ENCODE measurements around the gene TMEM248.

Gene TMEM248

DNA sequence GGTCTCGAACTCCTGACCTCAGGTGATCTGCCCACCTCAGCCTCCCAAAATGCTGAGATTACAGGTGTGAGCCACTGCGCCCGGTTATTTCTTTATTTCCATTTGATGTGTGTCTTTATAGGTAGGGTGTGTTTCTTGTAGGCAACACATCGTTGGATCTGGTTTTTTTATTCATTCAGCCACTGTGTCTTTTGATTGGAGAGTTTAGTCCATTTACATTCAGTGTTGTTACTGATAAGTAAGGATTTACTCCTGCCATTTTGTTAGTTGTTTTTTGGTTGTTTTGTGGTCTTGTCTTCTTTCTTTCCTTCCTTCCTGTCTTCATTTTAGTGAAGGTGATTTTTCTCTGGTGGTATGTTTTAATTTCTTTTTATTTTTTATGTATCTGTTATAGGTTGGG lies 16.9 kb downstream of the TMEM248 start:
- Histone ChIP-seq H3K27me3 (ENCODE audit: insufficient read depth, low read length, poor library complexity) (no peaks in the 10 kb centered on the region), H3K18ac (ENCODE audit: low read length) (no peak overlapping the region), H3K56ac (ENCODE audit: low read length) (no peak overlapping the region), H2BK120ac (ENCODE audit: low read depth, low read length) (no peak overlapping the region), H3K79me2 (ENCODE audit: control insufficient read depth, insufficient read depth, low read length) (peaks cover 19% of the 10 kb centered on the region), H3K4me3 (ENCODE audit: low read length) (no peak overlapping the region), H3K79me1 (ENCODE audit: low read length) (peaks cover 12% of the 10 kb centered on the region), H3K36me3 (ENCODE audit: control insufficient read depth, insufficient read depth, low read length) (no peaks in the 10 kb centered on the region), H2BK5ac (ENCODE audit: low read length) (no peak overlapping the region), H2AK5ac (ENCODE audit: low read length) (no peak overlapping the region), H3K4me1 (ENCODE audit: control insufficient read depth, low read depth, low read length) (no peaks in the 10 kb centered on the region), H3K23ac (ENCODE audit: low read length) (no peak overlapping the region), H4K5ac (ENCODE audit: low read length) (no peak overlapping the region), H4K8ac (ENCODE audit: low read depth, low read length) (no peak overlapping the region), H2BK15ac (replicated peaks; ENCODE audit: low read depth) (no peak overlapping the region), H3K4ac (ENCODE audit: low read depth, low read length) (no peak overlapping the region), H3K27ac (ENCODE audit: low read depth, low read length) (no peak overlapping the region), H3K4me2 (ENCODE audit: low read length) (no peak overlapping the region), H3K9ac (ENCODE audit: low read length) (no peak overlapping the region)
- no peak for DNase-seq
- WGBS (ENCODE audit: extremely low coverage, insufficient coverage, low lambda C conversion rate): no CpG with 5 or more reads among the region's 4 CpGs

DNA sequence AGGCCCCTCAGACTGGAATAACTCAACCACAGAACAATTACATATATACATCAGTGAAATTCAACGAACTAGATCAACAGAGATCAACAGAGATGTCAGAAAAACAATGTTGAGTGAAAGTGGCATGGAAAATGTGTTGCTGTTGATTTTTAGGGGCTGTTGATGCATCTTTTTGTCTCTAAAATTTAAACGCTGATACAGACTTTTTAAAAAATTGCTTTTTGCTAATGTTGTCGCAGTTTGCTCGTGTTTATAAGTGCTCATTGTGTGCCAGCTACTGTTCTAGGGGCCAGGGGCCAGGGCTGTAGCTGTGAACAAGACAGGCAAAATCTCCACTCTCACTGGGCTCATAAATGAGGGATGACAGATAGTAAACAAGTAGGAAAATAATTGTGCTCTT lies 18.3 kb downstream of the TMEM248 start:
- Histone ChIP-seq H4K8ac (ENCODE audit: low read depth, low read length) (no peak overlapping the region), H3K4ac (ENCODE audit: low read depth, low read length) (no peak overlapping the region), H4K5ac (ENCODE audit: low read length) (no peak overlapping the region), H3K36me3 (ENCODE audit: control insufficient read depth, insufficient read depth, low read length) (no peaks in the 10 kb centered on the region), H2BK15ac (replicated peaks; ENCODE audit: low read depth) (no peak overlapping the region), H2BK120ac (ENCODE audit: low read depth, low read length) (no peak overlapping the region), H3K4me2 (ENCODE audit: low read length) (no peak overlapping the region), H2BK5ac (ENCODE audit: low read length) (no peak overlapping the region), H3K27me3 (ENCODE audit: insufficient read depth, low read length, poor library complexity) (no peaks in the 10 kb centered on the region), H2AK5ac (ENCODE audit: low read length) (no peak overlapping the region), H3K27ac (ENCODE audit: low read depth, low read length) (no peak overlapping the region), H3K79me1 (ENCODE audit: low read length) (peaks cover 8% of the 10 kb centered on the region), H3K56ac (ENCODE audit: low read length) (no peak overlapping the region), H3K4me3 (ENCODE audit: low read length) (no peak overlapping the region), H3K23ac (ENCODE audit: low read length) (no peak overlapping the region), H3K4me1 (ENCODE audit: control insufficient read depth, low read depth, low read length) (no peaks in the 10 kb centered on the region), H3K79me2 (ENCODE audit: control insufficient read depth, insufficient read depth, low read length) (peaks cover 13% of the 10 kb centered on the region), H3K18ac (ENCODE audit: low read length) (no peak overlapping the region), H3K9ac (ENCODE audit: low read length) (no peak overlapping the region)
- WGBS (ENCODE audit: extremely low coverage, insufficient coverage, low lambda C conversion rate): no CpG with 5 or more reads among the region's 4 CpGs
- no peak for DNase-seq

DNA sequence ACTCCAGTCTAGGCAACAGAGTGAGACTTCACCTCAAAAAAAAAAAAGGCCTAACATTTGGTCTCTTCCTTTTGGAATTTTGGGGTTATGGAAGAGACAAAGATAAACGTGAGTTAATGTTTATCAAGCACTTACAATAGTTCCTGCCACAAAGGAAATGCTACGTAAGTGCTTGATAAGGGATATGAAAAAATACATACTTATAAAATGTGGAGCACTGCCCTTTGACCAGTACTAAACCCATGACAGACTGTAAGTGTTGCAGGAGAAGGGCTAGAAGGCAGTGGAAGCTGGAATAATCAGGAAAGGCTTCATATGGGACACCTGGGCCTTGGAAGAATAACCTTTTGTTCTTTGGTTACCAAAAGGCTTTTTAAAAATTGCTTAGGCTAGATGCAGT lies 25.5 kb downstream of the TMEM248 start:
- no CpG with 5 or more reads among the region's 2 CpGs for WGBS (ENCODE audit: extremely low coverage, insufficient coverage, low lambda C conversion rate)
- no peak overlapping the region for H4K5ac ChIP-seq (ENCODE audit: low read length)
- H3K27me3 ChIP-seq (ENCODE audit: insufficient read depth, low read length, poor library complexity): no peaks in the 10 kb centered on the region
- no peak overlapping the region for H2BK120ac ChIP-seq (ENCODE audit: low read depth, low read length)
- no peak overlapping the region for H3K23ac ChIP-seq (ENCODE audit: low read length)
- DNase-seq: no peak
- H3K9ac ChIP-seq (ENCODE audit: low read length): no peak overlapping the region
- H2BK15ac ChIP-seq (replicated peaks; ENCODE audit: low read depth): no peak overlapping the region
- H3K79me1 ChIP-seq (ENCODE audit: low read length): no peaks in the 10 kb centered on the region
- no peak overlapping the region for H2BK5ac ChIP-seq (ENCODE audit: low read length)
- H3K18ac ChIP-seq (ENCODE audit: low read length): no peak overlapping the region
- H3K56ac ChIP-seq (ENCODE audit: low read length): no peak overlapping the region
- H3K4me1 ChIP-seq (ENCODE audit: control insufficient read depth, low read depth, low read length): no peaks in the 10 kb centered on the region
- no peak overlapping the region for H4K8ac ChIP-seq (ENCODE audit: low read depth, low read length)
- H3K4me3 ChIP-seq (ENCODE audit: low read length): no peak overlapping the region
- no peak overlapping the region for H3K4ac ChIP-seq (ENCODE audit: low read depth, low read length)
- H3K79me2 ChIP-seq (ENCODE audit: control insufficient read depth, insufficient read depth, low read length): no peaks in the 10 kb centered on the region
- H2AK5ac ChIP-seq (ENCODE audit: low read length): no peak overlapping the region
- no peak overlapping the region for H3K27ac ChIP-seq (ENCODE audit: low read depth, low read length)
- H3K4me2 ChIP-seq (ENCODE audit: low read length): no peak overlapping the region
- peaks cover 7% of the 10 kb centered on the region for H3K36me3 ChIP-seq (ENCODE audit: control insufficient read depth, insufficient read depth, low read length)

DNA sequence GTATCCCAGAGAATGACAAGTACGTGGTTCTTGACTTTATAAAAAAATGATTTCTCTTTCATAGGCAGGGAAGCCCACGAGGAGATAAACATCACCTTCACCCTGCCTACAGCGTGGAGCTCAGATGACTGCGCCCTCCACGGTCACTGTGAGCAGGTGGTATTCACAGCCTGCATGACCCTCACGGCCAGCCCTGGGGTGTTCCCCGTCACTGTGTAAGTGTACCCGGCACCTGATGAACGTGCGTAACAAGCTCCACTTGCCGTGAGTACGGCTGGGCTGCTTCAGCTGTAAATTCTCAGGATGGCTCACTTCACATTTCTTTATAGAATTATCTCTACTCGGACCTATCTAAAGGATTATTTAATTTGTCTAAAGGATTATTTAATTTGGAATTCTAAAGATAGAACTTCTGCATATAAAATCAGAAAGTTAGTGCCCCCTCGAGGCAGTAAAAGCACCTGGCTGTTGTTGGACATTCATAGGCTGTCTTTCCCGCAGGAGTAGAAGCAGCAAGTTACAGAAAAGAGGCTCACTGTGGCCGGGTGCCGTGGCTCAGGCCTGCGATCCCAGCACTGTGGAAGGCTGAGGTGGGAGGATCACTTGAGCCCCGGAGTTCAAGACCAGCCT lies 27.6 kb downstream of the TMEM248 start:
- Histone ChIP-seq H2BK120ac (ENCODE audit: low read depth, low read length) (no peak overlapping the region), H4K5ac (ENCODE audit: low read length) (no peak overlapping the region), H3K18ac (ENCODE audit: low read length) (no peak overlapping the region), H3K79me1 (ENCODE audit: low read length) (no peaks in the 10 kb centered on the region), H4K8ac (ENCODE audit: low read depth, low read length) (no peak overlapping the region), H2BK5ac (ENCODE audit: low read length) (no peak overlapping the region), H3K36me3 (ENCODE audit: control insufficient read depth, insufficient read depth, low read length) (peaks cover 10% of the 10 kb centered on the region), H3K4ac (ENCODE audit: low read depth, low read length) (no peak overlapping the region), H3K4me3 (ENCODE audit: low read length) (no peak overlapping the region), H2BK15ac (replicated peaks; ENCODE audit: low read depth) (no peak overlapping the region), H3K9ac (ENCODE audit: low read length) (no peak overlapping the region), H2AK5ac (ENCODE audit: low read length) (no peak overlapping the region), H3K27me3 (ENCODE audit: insufficient read depth, low read length, poor library complexity) (no peaks in the 10 kb centered on the region), H3K56ac (ENCODE audit: low read length) (no peak overlapping the region), H3K23ac (ENCODE audit: low read length) (no peak overlapping the region), H3K79me2 (ENCODE audit: control insufficient read depth, insufficient read depth, low read length) (no peaks in the 10 kb centered on the region), H3K4me1 (ENCODE audit: control insufficient read depth, low read depth, low read length) (no peaks in the 10 kb centered on the region), H3K4me2 (ENCODE audit: low read length) (no peak overlapping the region), H3K27ac (ENCODE audit: low read depth, low read length) (no peak overlapping the region)
- WGBS (ENCODE audit: extremely low coverage, insufficient coverage, low lambda C conversion rate): no CpG with 5 or more reads among the region's 19 CpGs
- no peak for DNase-seq

DNA sequence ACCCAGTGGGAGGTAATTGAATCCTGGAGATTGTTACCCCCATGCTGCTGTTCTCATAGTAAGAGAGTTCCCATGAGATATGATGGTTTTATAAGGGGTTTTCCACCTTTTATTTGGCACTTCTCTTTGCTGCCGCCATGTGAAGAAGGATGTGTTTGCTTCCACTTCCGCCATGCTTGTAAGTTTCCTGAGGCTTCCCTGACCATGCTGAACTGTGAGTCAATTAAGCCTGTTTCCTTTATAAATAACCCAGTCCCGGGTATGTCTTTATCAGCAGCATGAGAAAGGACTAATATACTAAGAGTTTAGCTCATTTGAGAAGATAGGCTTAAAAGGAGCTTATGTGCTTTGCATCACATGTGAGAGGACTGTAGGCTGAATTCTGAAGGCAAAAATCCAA lies 29.3 kb downstream of the TMEM248 start:
- H4K8ac ChIP-seq (ENCODE audit: low read depth, low read length): no peak overlapping the region
- H3K9ac ChIP-seq (ENCODE audit: low read length): no peak overlapping the region
- no peak overlapping the region for H3K27ac ChIP-seq (ENCODE audit: low read depth, low read length)
- no peaks in the 10 kb centered on the region for H3K79me2 ChIP-seq (ENCODE audit: control insufficient read depth, insufficient read depth, low read length)
- no CpG with 5 or more reads among the region's 3 CpGs for WGBS (ENCODE audit: extremely low coverage, insufficient coverage, low lambda C conversion rate)
- no peak overlapping the region for H2AK5ac ChIP-seq (ENCODE audit: low read length)
- H3K36me3 ChIP-seq (ENCODE audit: control insufficient read depth, insufficient read depth, low read length): peaks cover 13% of the 10 kb centered on the region
- no peak overlapping the region for H4K5ac ChIP-seq (ENCODE audit: low read length)
- H2BK120ac ChIP-seq (ENCODE audit: low read depth, low read length): no peak overlapping the region
- H3K4ac ChIP-seq (ENCODE audit: low read depth, low read length): no peak overlapping the region
- H3K27me3 ChIP-seq (ENCODE audit: insufficient read depth, low read length, poor library complexity): no peaks in the 10 kb centered on the region
- no peak overlapping the region for H2BK5ac ChIP-seq (ENCODE audit: low read length)
- H3K4me2 ChIP-seq (ENCODE audit: low read length): no peak overlapping the region
- H3K18ac ChIP-seq (ENCODE audit: low read length): no peak overlapping the region
- no peak overlapping the region for H2BK15ac ChIP-seq (replicated peaks; ENCODE audit: low read depth)
- no peak overlapping the region for H3K23ac ChIP-seq (ENCODE audit: low read length)
- H3K79me1 ChIP-seq (ENCODE audit: low read length): no peaks in the 10 kb centered on the region
- no peak overlapping the region for H3K56ac ChIP-seq (ENCODE audit: low read length)
- H3K4me3 ChIP-seq (ENCODE audit: low read length): no peak overlapping the region
- DNase-seq: no peak
- no peaks in the 10 kb centered on the region for H3K4me1 ChIP-seq (ENCODE audit: control insufficient read depth, low read depth, low read length)

DNA sequence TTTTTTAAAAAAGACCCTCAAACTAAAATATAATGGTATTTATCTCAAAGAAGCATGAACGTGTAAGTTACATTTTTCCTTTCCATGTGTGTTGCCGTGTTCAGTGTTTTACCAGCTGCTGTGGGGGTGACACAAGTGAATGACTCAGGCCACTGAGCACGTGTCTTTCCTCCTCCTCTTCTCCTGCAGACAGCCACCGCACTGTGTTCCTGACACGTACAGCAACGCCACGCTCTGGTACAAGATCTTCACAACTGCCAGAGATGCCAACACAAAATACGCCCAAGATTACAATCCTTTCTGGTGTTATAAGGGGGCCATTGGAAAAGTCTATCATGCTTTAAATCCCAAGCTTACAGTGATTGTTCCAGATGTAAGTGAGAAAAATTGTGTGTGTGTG lies 29.7 kb downstream of the TMEM248 start:
- no peak overlapping the region for H2BK15ac ChIP-seq (replicated peaks; ENCODE audit: low read depth)
- H3K4me3 ChIP-seq (ENCODE audit: low read length): no peak overlapping the region
- no peak overlapping the region for H3K4ac ChIP-seq (ENCODE audit: low read depth, low read length)
- H3K23ac ChIP-seq (ENCODE audit: low read length): no peak overlapping the region
- H3K18ac ChIP-seq (ENCODE audit: low read length): no peak overlapping the region
- H3K27ac ChIP-seq (ENCODE audit: low read depth, low read length): no peak overlapping the region
- H3K4me1 ChIP-seq (ENCODE audit: control insufficient read depth, low read depth, low read length): no peaks in the 10 kb centered on the region
- no peaks in the 10 kb centered on the region for H3K79me2 ChIP-seq (ENCODE audit: control insufficient read depth, insufficient read depth, low read length)
- H4K8ac ChIP-seq (ENCODE audit: low read depth, low read length): no peak overlapping the region
- H3K4me2 ChIP-seq (ENCODE audit: low read length): no peak overlapping the region
- no peak overlapping the region for H4K5ac ChIP-seq (ENCODE audit: low read length)
- no peaks in the 10 kb centered on the region for H3K79me1 ChIP-seq (ENCODE audit: low read length)
- no peak overlapping the region for H2AK5ac ChIP-seq (ENCODE audit: low read length)
- H2BK120ac ChIP-seq (ENCODE audit: low read depth, low read length): no peak overlapping the region
- H3K56ac ChIP-seq (ENCODE audit: low read length): no peak overlapping the region
- no peak overlapping the region for H3K9ac ChIP-seq (ENCODE audit: low read length)
- H3K27me3 ChIP-seq (ENCODE audit: insufficient read depth, low read length, poor library complexity): no peaks in the 10 kb centered on the region
- no peak for DNase-seq
- peaks cover 14% of the 10 kb centered on the region for H3K36me3 ChIP-seq (ENCODE audit: control insufficient read depth, insufficient read depth, low read length)
- H2BK5ac ChIP-seq (ENCODE audit: low read length): no peak overlapping the region
- no CpG with 5 or more reads among the region's 8 CpGs for WGBS (ENCODE audit: extremely low coverage, insufficient coverage, low lambda C conversion rate)
